ENCODE data around the gene CACNA2D1.

The CACNA2D1 gene

GRCh38 chr7:82114237-82114636 lies 329.3 kb downstream of the CACNA2D1 start:
- DNase-seq (ENCODE audit: low read depth in 2 of 2): no peak

GRCh38 chr7:82110146-82110840 lies 333.3 kb downstream of the CACNA2D1 start:
- DNase-seq (ENCODE audit: low read depth in 2 of 2): no peak

GRCh38 chr7:82109288-82109687 lies 334.3 kb downstream of the CACNA2D1 start:
- no peak for DNase-seq (ENCODE audit: low read depth in 2 of 2)

- DNase-seq (ENCODE audit: low read depth in 2 of 2): no peak
These were observed 337.4 kb downstream of the CACNA2D1 start for GRCh38 chr7:82106201-82106600.

- no peak for DNase-seq (ENCODE audit: low read depth in 2 of 2)
These were observed 338.1 kb downstream of the CACNA2D1 start for GRCh38 chr7:82105463-82105862.

- no peak for DNase-seq (ENCODE audit: low read depth in 2 of 2)
These were observed 345.2 kb downstream of the CACNA2D1 start for GRCh38 chr7:82098414-82098813.

GRCh38 chr7:82091126-82091684 lies 352.4 kb downstream of the CACNA2D1 start:
- DNase-seq (ENCODE audit: low read depth in 2 of 2): no peak

- no peak for DNase-seq (ENCODE audit: low read depth in 2 of 2)
These were observed 356.5 kb downstream of the CACNA2D1 start for GRCh38 chr7:82087099-82087498.

GRCh38 chr7:82085116-82085515 lies 358.5 kb downstream of the CACNA2D1 start:
- no peak for DNase-seq (ENCODE audit: low read depth in 2 of 2)

GRCh38 chr7:82081644-82082224 lies 361.8 kb downstream of the CACNA2D1 start:
- no peak for DNase-seq (ENCODE audit: low read depth in 2 of 2)

GRCh38 chr7:82080254-82080927 lies 363.2 kb downstream of the CACNA2D1 start:
- DNase-seq (ENCODE audit: low read depth in 2 of 2): no peak

- no peak for DNase-seq (ENCODE audit: low read depth in 2 of 2)
These were observed 364.1 kb downstream of the CACNA2D1 start for GRCh38 chr7:82079527-82079926.

- no peak for DNase-seq (ENCODE audit: low read depth in 2 of 2)
These were observed 364.8 kb downstream of the CACNA2D1 start for GRCh38 chr7:82078807-82079206.

- DNase-seq (ENCODE audit: low read depth in 2 of 2): no peak
These were observed 372.1 kb downstream of the CACNA2D1 start for GRCh38 chr7:82071468-82071867.

- DNase-seq (ENCODE audit: low read depth in 2 of 2): no peak
These were observed 375.8 kb downstream of the CACNA2D1 start for GRCh38 chr7:82067628-82068264.

GRCh38 chr7:82057476-82057875 lies 386.1 kb downstream of the CACNA2D1 start:
- DNase-seq (ENCODE audit: low read depth in 2 of 2): no peak

- DNase-seq (ENCODE audit: low read depth in 2 of 2): no peak
These were observed 387.3 kb downstream of the CACNA2D1 start for GRCh38 chr7:82056282-82056681.

GRCh38 chr7:82054544-82054943 lies 389.0 kb downstream of the CACNA2D1 start:
- no peak for DNase-seq (ENCODE audit: low read depth in 2 of 2)

- DNase-seq (ENCODE audit: low read depth in 2 of 2): no peak
These were observed 390.0 kb downstream of the CACNA2D1 start for GRCh38 chr7:82053453-82054032.

- no peak for DNase-seq (ENCODE audit: low read depth in 2 of 2)
These were observed 392.0 kb downstream of the CACNA2D1 start for GRCh38 chr7:82051601-82052000.

- no peak for DNase-seq (ENCODE audit: low read depth in 2 of 2)
These were observed 392.8 kb downstream of the CACNA2D1 start for GRCh38 chr7:82050792-82051191.
